ENCODE data around the gene MARK4.
"Not testable (repeated sequence)": the region's sequence is repeated elsewhere in the genome, so short reads cannot be mapped to it uniquely, and the experiment has no call there.

GRCh38 chr19:45269939-45270338, 18.9 kb downstream of the MARK4 start:
- not testable (repeated sequence) for TF ChIP-seq NPAS2 (CRISPR knock-in tag; IDR thresholded peaks at IDR 0.05; ENCODE audit: borderline replicate concordance); CTCF (IDR thresholded peaks at IDR 0.05); CHD2 (IDR thresholded peaks at IDR 0.05; ENCODE audit: low read length, partially characterized antibody); ELK1 (IDR thresholded peaks at IDR 0.05; ENCODE audit: low read depth, low read length); PHF8 (IDR thresholded peaks at IDR 0.05; ENCODE audit: borderline replicate concordance, low read depth); JUN (IDR thresholded peaks at IDR 0.05); RNF2 (IDR thresholded peaks at IDR 0.05; ENCODE audit: borderline replicate concordance, low read depth); POLR2A (IDR thresholded peaks at IDR 0.05; ENCODE audit: low read length); MAX (IDR thresholded peaks at IDR 0.05); FOSL2 (IDR thresholded peaks at IDR 0.05); FOSL2 (CRISPR knock-in tag; IDR thresholded peaks at IDR 0.05)
